NCI-H2227 (cell line): ENCODE data around the gene TMEM175.
"Not testable (repeated sequence)": the region's sequence is repeated elsewhere in the genome, so short reads cannot be mapped to it uniquely, and the experiment has no call there.

ENCODE experiments used
- DNase-seq: peaks from one replicate; lab custom pipeline; 2025; ENCODE audit not compliant: unreplicated experiment; lab: John Stamatoyannopoulos, UW

Gene TMEM175

GRCh38 chr4:970046-970745 lies 37.9 kb downstream of the TMEM175 start:
- no peak for DNase-seq

GRCh38 chr4:970854-971520 lies 38.7 kb downstream of the TMEM175 start:
- DNase-seq: no peak

- no peak for DNase-seq
These were observed 39.6 kb downstream of the TMEM175 start for GRCh38 chr4:971666-972500.

- peak; percentile 36 for DNase-seq
These were observed 40.6 kb downstream of the TMEM175 start for GRCh38 chr4:972651-973424.

GRCh38 chr4:973431-974397 lies 41.5 kb downstream of the TMEM175 start, which contains the start of gene DGKQ:
DGKQ (minus strand) TSS chr4:973569; CDS start chr4:973482, 87 bp downstream.
- peak; percentile 75 for DNase-seq

GRCh38 chr4:974668-975067 lies 42.4 kb downstream of the TMEM175 start:
- DNase-seq: no peak

DNA sequence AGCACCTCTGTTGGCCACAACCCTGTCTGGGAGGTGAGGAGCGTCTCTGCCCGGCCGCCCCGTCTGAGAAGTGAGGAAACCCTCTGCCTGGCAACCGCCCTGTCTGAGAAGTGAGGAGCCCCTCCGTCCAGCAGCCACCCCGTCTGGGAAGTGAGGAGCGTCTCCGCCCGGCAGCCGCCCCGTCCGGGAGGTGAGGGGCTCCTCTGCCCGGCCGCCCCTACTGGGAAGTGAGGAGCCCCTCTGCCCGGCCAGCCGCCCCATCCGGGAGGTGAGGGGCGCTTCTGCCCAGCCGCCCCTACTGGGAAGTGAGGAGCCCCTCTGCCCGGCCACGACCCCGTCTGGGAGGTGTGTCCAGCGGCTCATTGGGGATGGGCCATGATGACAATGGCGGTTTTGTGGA lies 43.8 kb downstream of the TMEM175 start:
- not testable (repeated sequence) for DNase-seq

DNA sequence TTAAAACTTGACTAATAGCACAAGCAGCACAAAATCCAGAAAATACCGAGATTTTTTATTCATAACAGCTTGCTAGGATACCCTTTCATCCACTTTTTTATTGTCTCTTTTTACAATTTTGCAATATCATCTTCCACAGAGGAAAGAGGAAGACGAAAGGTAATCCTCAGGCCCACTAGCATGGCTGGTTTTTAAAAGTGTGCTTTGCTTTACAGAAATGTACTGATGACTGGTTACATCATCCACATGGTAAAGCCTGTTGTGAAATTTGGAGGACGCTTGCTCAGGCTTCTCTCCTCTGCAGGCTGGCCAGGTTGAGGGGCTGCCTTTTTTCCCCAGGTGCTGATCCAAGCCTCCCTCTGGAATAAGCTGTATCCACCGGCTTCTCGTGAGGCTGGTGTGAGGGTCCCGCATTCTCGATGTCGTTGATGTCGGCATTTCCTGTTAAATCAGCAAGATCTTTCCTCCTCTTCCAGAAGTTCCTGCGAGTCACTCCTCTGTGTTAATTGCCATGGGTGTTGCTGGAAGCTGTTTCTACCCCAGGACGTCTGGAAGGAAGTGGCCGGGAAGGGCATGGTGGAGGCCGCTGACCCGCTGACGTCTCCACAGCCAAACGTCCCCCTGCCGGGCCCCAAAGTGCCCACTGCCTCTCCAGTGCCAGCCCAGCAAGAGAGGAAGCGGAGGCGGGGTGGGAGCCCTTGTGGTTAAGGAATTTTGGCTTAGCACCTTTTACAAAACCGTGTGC lies 46.9 kb downstream of the TMEM175 start:
- no peak for DNase-seq

- DNase-seq: no peak
These were observed 50.0 kb downstream of the TMEM175 start for GRCh38 chr4:982291-982690.

- no peak for DNase-seq
These were observed 50.6 kb downstream of the TMEM175 start for GRCh38 chr4:982814-983213.

DNA sequence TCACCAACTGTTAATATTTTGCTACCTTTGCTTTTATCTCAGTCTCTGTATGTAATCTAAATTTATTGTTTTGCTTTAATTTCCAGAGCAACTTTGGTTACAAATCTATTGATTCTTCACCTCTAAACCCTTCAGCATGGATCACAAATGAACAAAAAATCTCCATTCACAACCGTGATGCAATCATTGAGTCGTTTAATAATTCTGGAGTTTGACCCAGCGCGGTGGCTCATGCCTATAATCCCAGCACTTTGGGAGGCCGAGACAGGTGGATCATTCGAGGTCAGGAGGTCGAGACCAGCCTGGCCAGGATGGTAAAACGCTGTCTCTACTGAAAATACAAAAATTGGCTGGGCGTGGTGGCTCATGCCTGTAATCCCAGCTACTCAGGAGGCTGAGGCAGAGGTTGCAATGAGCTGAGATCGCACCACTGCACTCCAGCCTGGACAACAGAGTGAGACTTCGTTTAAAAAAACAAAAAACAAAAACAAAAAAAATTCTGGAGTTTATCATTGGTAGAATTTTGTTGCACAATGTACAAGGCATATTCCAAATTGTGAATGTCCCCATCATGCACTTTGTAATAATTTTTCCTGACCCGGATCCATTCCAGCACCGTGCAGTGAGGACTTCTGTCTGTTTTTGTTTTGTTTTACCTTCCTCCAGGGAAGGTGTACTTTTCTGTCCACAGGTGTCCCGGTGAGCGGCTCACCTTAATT lies 52.2 kb downstream of the TMEM175 start:
- DNase-seq: no peak

GRCh38 chr4:985123-985830 lies 53.0 kb downstream of the TMEM175 start:
- DNase-seq: peak; percentile 58

DNA sequence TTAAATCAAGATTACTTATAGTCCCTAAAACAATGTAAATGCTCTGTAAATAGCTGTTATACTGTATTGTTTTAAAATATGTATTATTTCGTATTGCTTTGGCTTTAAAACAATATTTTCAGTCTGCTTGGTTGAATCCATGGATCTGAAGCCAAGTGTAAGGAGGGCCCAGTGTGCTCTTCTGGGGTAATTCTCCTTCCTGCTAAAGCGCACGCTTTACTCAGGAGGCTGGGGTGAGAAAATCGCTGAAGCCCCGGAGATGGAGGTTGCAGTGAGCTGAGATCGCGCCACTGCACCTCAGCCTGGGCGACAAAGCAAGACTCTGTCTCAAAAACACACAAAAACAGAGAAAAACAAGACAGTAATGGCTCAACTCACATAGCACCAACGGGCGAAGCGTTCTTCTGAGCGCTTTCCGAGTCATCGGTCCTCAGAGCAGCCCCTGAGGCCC lies 54.2 kb downstream of the TMEM175 start:
- DNase-seq: peak; percentile 51

- DNase-seq: peak; percentile 73
These were observed 54.8 kb downstream of the TMEM175 start, which contains the start of gene IDUA for GRCh38 chr4:986879-987623. IDUA (plus strand) TSS chr4:987044; CDS start chr4:987085, 41 bp downstream.

GRCh38 chr4:987624-988513 lies 55.6 kb downstream of the TMEM175 start:
- DNase-seq: no peak
